ENCODE results near the gene SBF2.

Gene SBF2

GRCh38 chr11:9982127-9982795 lies 311.8 kb downstream of the SBF2 start:
- Histone ChIP-seq H3K27me3 (replicated peaks; ENCODE audit: control insufficient read depth, insufficient read depth, low read length) (no peaks in the 10 kb centered on the region), H3K36me3 (ENCODE audit: control insufficient read depth, insufficient read depth, low read length, severe bottlenecking) (peaks cover 7% of the 10 kb centered on the region), H3K9ac (ENCODE audit: low read length) (peak overlapping the region; percentile 81), H3K9me3 (ENCODE audit: control insufficient read depth, low read length) (no peaks in the 10 kb centered on the region), H3K4me3 (ENCODE audit: low read length) (peak overlapping the region; percentile 72), H3K4me1 (ENCODE audit: control insufficient read depth, insufficient read depth, low read length) (peaks cover 36% of the 10 kb centered on the region)
- DNase-seq (ENCODE audit: low read depth) = peak; percentile 52

- H3K4me3 ChIP-seq (ENCODE audit: low read length) = peak overlapping the region; percentile 72
- peaks cover 3% of the 10 kb centered on the region for H3K36me3 ChIP-seq (ENCODE audit: control insufficient read depth, insufficient read depth, low read length, severe bottlenecking)
- H3K4me1 ChIP-seq (ENCODE audit: control insufficient read depth, insufficient read depth, low read length) = peaks cover 38% of the 10 kb centered on the region
- H3K27me3 ChIP-seq (replicated peaks; ENCODE audit: control insufficient read depth, insufficient read depth, low read length) = no peaks in the 10 kb centered on the region
- no peaks in the 10 kb centered on the region for H3K9me3 ChIP-seq (ENCODE audit: control insufficient read depth, low read length)
- peak overlapping the region; percentile 81 for H3K9ac ChIP-seq (ENCODE audit: low read length)
- DNase-seq (ENCODE audit: low read depth) = no peak
Measured at GRCh38 chr11:9980931-9981330, 313.1 kb downstream of the SBF2 start.

GRCh38 chr11:9977554-9977953 lies 316.5 kb downstream of the SBF2 start:
- DNase-seq (ENCODE audit: low read depth) = no peak
- H3K9ac ChIP-seq (ENCODE audit: low read length) = peak overlapping the region; percentile 59
- H3K4me1 ChIP-seq (ENCODE audit: control insufficient read depth, insufficient read depth, low read length) = peaks cover 50% of the 10 kb centered on the region
- peaks cover 5% of the 10 kb centered on the region for H3K36me3 ChIP-seq (ENCODE audit: control insufficient read depth, insufficient read depth, low read length, severe bottlenecking)
- no peak overlapping the region for H3K4me3 ChIP-seq (ENCODE audit: low read length)
- no peaks in the 10 kb centered on the region for H3K9me3 ChIP-seq (ENCODE audit: control insufficient read depth, low read length)
- H3K27me3 ChIP-seq (replicated peaks; ENCODE audit: control insufficient read depth, insufficient read depth, low read length) = no peaks in the 10 kb centered on the region

GRCh38 chr11:9974375-9974774 lies 319.6 kb downstream of the SBF2 start:
- Histone ChIP-seq H3K4me3 (ENCODE audit: low read length) (no peak overlapping the region), H3K36me3 (ENCODE audit: control insufficient read depth, insufficient read depth, low read length, severe bottlenecking) (peaks cover 10% of the 10 kb centered on the region), H3K27me3 (replicated peaks; ENCODE audit: control insufficient read depth, insufficient read depth, low read length) (no peaks in the 10 kb centered on the region), H3K9me3 (ENCODE audit: control insufficient read depth, low read length) (no peaks in the 10 kb centered on the region), H3K9ac (ENCODE audit: low read length) (peak overlapping the region; percentile 81), H3K4me1 (ENCODE audit: control insufficient read depth, insufficient read depth, low read length) (peaks cover 51% of the 10 kb centered on the region)
- no peak for DNase-seq (ENCODE audit: low read depth)

GRCh38 chr11:9973921-9974320 lies 320.1 kb downstream of the SBF2 start:
- Histone ChIP-seq H3K36me3 (ENCODE audit: control insufficient read depth, insufficient read depth, low read length, severe bottlenecking) (peaks cover 10% of the 10 kb centered on the region), H3K4me3 (ENCODE audit: low read length) (no peak overlapping the region), H3K4me1 (ENCODE audit: control insufficient read depth, insufficient read depth, low read length) (peaks cover 49% of the 10 kb centered on the region), H3K9ac (ENCODE audit: low read length) (peak overlapping the region; percentile 81), H3K9me3 (ENCODE audit: control insufficient read depth, low read length) (no peaks in the 10 kb centered on the region), H3K27me3 (replicated peaks; ENCODE audit: control insufficient read depth, insufficient read depth, low read length) (no peaks in the 10 kb centered on the region)
- DNase-seq (ENCODE audit: low read depth) = no peak

GRCh38 chr11:9972989-9973388 lies 321.0 kb downstream of the SBF2 start:
- no peaks in the 10 kb centered on the region for H3K27me3 ChIP-seq (replicated peaks; ENCODE audit: control insufficient read depth, insufficient read depth, low read length)
- peak; percentile 81 for DNase-seq (ENCODE audit: low read depth)

GRCh38 chr11:9971894-9972293 lies 322.1 kb downstream of the SBF2 start:
- H3K4me1 ChIP-seq (ENCODE audit: control insufficient read depth, insufficient read depth, low read length) = peaks cover 37% of the 10 kb centered on the region
- H3K9me3 ChIP-seq (ENCODE audit: control insufficient read depth, low read length) = no peaks in the 10 kb centered on the region
- H3K36me3 ChIP-seq (ENCODE audit: control insufficient read depth, insufficient read depth, low read length, severe bottlenecking) = peaks cover 20% of the 10 kb centered on the region
- H3K27me3 ChIP-seq (replicated peaks; ENCODE audit: control insufficient read depth, insufficient read depth, low read length) = no peaks in the 10 kb centered on the region
- DNase-seq (ENCODE audit: low read depth) = no peak
- H3K9ac ChIP-seq (ENCODE audit: low read length) = peak overlapping the region; percentile 81
- no peak overlapping the region for H3K4me3 ChIP-seq (ENCODE audit: low read length)

More at GRCh38 chr11:9972989-9973388, 321.0 kb downstream of the SBF2 start:
- Histone ChIP-seq H3K4me3 (ENCODE audit: low read length) (no peak overlapping the region), H3K9me3 (ENCODE audit: control insufficient read depth, low read length) (no peaks in the 10 kb centered on the region), H3K9ac (ENCODE audit: low read length) (peak overlapping the region; percentile 81), H3K4me1 (ENCODE audit: control insufficient read depth, insufficient read depth, low read length) (peaks cover 47% of the 10 kb centered on the region), H3K36me3 (ENCODE audit: control insufficient read depth, insufficient read depth, low read length, severe bottlenecking) (peaks cover 15% of the 10 kb centered on the region)

- Histone ChIP-seq H3K9ac (ENCODE audit: low read length) (no peak overlapping the region), H3K4me1 (ENCODE audit: control insufficient read depth, insufficient read depth, low read length) (peaks cover 35% of the 10 kb centered on the region), H3K4me3 (ENCODE audit: low read length) (no peak overlapping the region), H3K36me3 (ENCODE audit: control insufficient read depth, insufficient read depth, low read length, severe bottlenecking) (peaks cover 17% of the 10 kb centered on the region), H3K9me3 (ENCODE audit: control insufficient read depth, low read length) (no peaks in the 10 kb centered on the region), H3K27me3 (replicated peaks; ENCODE audit: control insufficient read depth, insufficient read depth, low read length) (no peaks in the 10 kb centered on the region)
- no peak for DNase-seq (ENCODE audit: low read depth)
Measured at GRCh38 chr11:9969068-9969467, 325.0 kb downstream of the SBF2 start.

- H3K9ac ChIP-seq (ENCODE audit: low read length) = no peak overlapping the region
- peaks cover 55% of the 10 kb centered on the region for H3K36me3 ChIP-seq (ENCODE audit: control insufficient read depth, insufficient read depth, low read length, severe bottlenecking)
- H3K4me3 ChIP-seq (ENCODE audit: low read length) = no peak overlapping the region
- no peaks in the 10 kb centered on the region for H3K9me3 ChIP-seq (ENCODE audit: control insufficient read depth, low read length)
- H3K27me3 ChIP-seq (replicated peaks; ENCODE audit: control insufficient read depth, insufficient read depth, low read length) = no peaks in the 10 kb centered on the region
- DNase-seq (ENCODE audit: low read depth) = no peak
- no peaks in the 10 kb centered on the region for H3K4me1 ChIP-seq (ENCODE audit: control insufficient read depth, insufficient read depth, low read length)
Measured at GRCh38 chr11:9962722-9963121, 331.3 kb downstream of the SBF2 start.

- Histone ChIP-seq H3K36me3 (ENCODE audit: control insufficient read depth, insufficient read depth, low read length, severe bottlenecking) (peaks cover 42% of the 10 kb centered on the region), H3K9me3 (ENCODE audit: control insufficient read depth, low read length) (no peaks in the 10 kb centered on the region), H3K4me1 (ENCODE audit: control insufficient read depth, insufficient read depth, low read length) (peaks cover 28% of the 10 kb centered on the region), H3K9ac (ENCODE audit: low read length) (no peak overlapping the region), H3K27me3 (replicated peaks; ENCODE audit: control insufficient read depth, insufficient read depth, low read length) (no peaks in the 10 kb centered on the region), H3K4me3 (ENCODE audit: low read length) (no peak overlapping the region)
- DNase-seq (ENCODE audit: low read depth) = no peak
Measured at GRCh38 chr11:9957072-9957471, 336.9 kb downstream of the SBF2 start.

- Histone ChIP-seq H3K4me1 (ENCODE audit: control insufficient read depth, insufficient read depth, low read length) (peaks cover 34% of the 10 kb centered on the region), H3K27me3 (replicated peaks; ENCODE audit: control insufficient read depth, insufficient read depth, low read length) (no peaks in the 10 kb centered on the region), H3K4me3 (ENCODE audit: low read length) (no peak overlapping the region), H3K9ac (ENCODE audit: low read length) (no peak overlapping the region), H3K9me3 (ENCODE audit: control insufficient read depth, low read length) (no peaks in the 10 kb centered on the region), H3K36me3 (ENCODE audit: control insufficient read depth, insufficient read depth, low read length, severe bottlenecking) (peaks cover 37% of the 10 kb centered on the region)
- DNase-seq (ENCODE audit: low read depth) = no peak
Measured at GRCh38 chr11:9956483-9956882, 337.5 kb downstream of the SBF2 start.

- Histone ChIP-seq H3K4me3 (ENCODE audit: low read length) (no peak overlapping the region), H3K36me3 (ENCODE audit: control insufficient read depth, insufficient read depth, low read length, severe bottlenecking) (peaks cover 30% of the 10 kb centered on the region), H3K4me1 (ENCODE audit: control insufficient read depth, insufficient read depth, low read length) (peaks cover 42% of the 10 kb centered on the region), H3K9me3 (ENCODE audit: control insufficient read depth, low read length) (no peaks in the 10 kb centered on the region), H3K9ac (ENCODE audit: low read length) (peak overlapping the region; percentile 82), H3K27me3 (replicated peaks; ENCODE audit: control insufficient read depth, insufficient read depth, low read length) (no peaks in the 10 kb centered on the region)
- DNase-seq (ENCODE audit: low read depth) = no peak
Measured at GRCh38 chr11:9955391-9955790, 338.6 kb downstream of the SBF2 start.

Measured in adipocyte (in vitro differentiated cells).